ENCODE results near the gene NUP153. TPM values are rescaled to one million over a fixed set of nuclear protein-coding genes. Genes with fewer than 3 reads are reported as not detected.

Gene NUP153
- total and polyA plus RNA-seq, 2 donors (not counting 1 experiment from before 2014, with no cell fraction given), result 22.0 to 27.7 TPM

- H3K9me3 ChIP-seq (ENCODE audit: control insufficient read depth, insufficient read depth, low read depth, low read length), result no peaks in the 10 kb centered on the region
- H3K4me1 ChIP-seq (ENCODE audit: control insufficient read depth, extremely low read depth, insufficient read depth, low read length), result no peaks in the 10 kb centered on the region
- H3K79me2 ChIP-seq (ENCODE audit: control insufficient read depth, insufficient read depth, low read length), result peaks cover 6% of the 10 kb centered on the region
- H4K20me1 ChIP-seq (ENCODE audit: control insufficient read depth, extremely low read depth, insufficient read depth, low read length), result no peaks in the 10 kb centered on the region
- no peak overlapping the region for H3K4me3 ChIP-seq (replicated peaks in 1 of 4; ENCODE audit: control extremely low read depth in 1 of 4, insufficient read depth in 1 of 4, low read depth in 3 of 4, low read length in 4 of 4)
- TF ChIP-seq EZH2 (IDR thresholded peaks at IDR 0.05; ENCODE audit: low read length, missing control alignments) (no peak), CTCF (conservative IDR thresholded peaks at IDR 0.05 in 1 of 2, IDR thresholded peaks at IDR 0.05 in 1 of 2; ENCODE audit: low read depth in 1 of 2, low read length in 2 of 2) (no peak)
- no peak overlapping the region for H3K9ac ChIP-seq (ENCODE audit: insufficient read depth, low read length)
- peak in 1 of 2 donors; percentile 29 for DNase-seq (ENCODE audit: low read depth in 2 of 2)
- H3K36me3 ChIP-seq (ENCODE audit: control insufficient read depth, insufficient read depth, low read length), result no peaks in the 10 kb centered on the region
- no peak overlapping the region for H3K27ac ChIP-seq (ENCODE audit: insufficient read depth, low read length)
- H2AFZ ChIP-seq (ENCODE audit: low read length), result no peak overlapping the region
- no peak overlapping the region for H3K4me2 ChIP-seq (ENCODE audit: extremely low read depth, insufficient read depth, low read length)
- no peaks in the 10 kb centered on the region for H3K27me3 ChIP-seq (ENCODE audit: control insufficient read depth, insufficient read depth, low read length)
Measured at GRCh38 chr6:17656644-17657043, 50.1 kb downstream of the NUP153 start.

- Histone ChIP-seq H3K4me3 (replicated peaks in 1 of 4; ENCODE audit: control extremely low read depth in 1 of 4, insufficient read depth in 1 of 4, low read depth in 3 of 4, low read length in 4 of 4) (no peak overlapping the region), H3K9me3 (ENCODE audit: control insufficient read depth, insufficient read depth, low read depth, low read length) (no peaks in the 10 kb centered on the region), H2AFZ (ENCODE audit: low read length) (no peak overlapping the region), H3K27me3 (ENCODE audit: control insufficient read depth, insufficient read depth, low read length) (no peaks in the 10 kb centered on the region), H3K79me2 (ENCODE audit: control insufficient read depth, insufficient read depth, low read length) (peaks cover 6% of the 10 kb centered on the region), H3K27ac (ENCODE audit: insufficient read depth, low read length) (no peak overlapping the region), H3K36me3 (ENCODE audit: control insufficient read depth, insufficient read depth, low read length) (no peaks in the 10 kb centered on the region), H3K4me2 (ENCODE audit: extremely low read depth, insufficient read depth, low read length) (no peak overlapping the region), H3K4me1 (ENCODE audit: control insufficient read depth, extremely low read depth, insufficient read depth, low read length) (no peaks in the 10 kb centered on the region), H3K9ac (ENCODE audit: insufficient read depth, low read length) (no peak overlapping the region), H4K20me1 (ENCODE audit: control insufficient read depth, extremely low read depth, insufficient read depth, low read length) (no peaks in the 10 kb centered on the region)
- no peak for TF ChIP-seq CTCF (conservative IDR thresholded peaks at IDR 0.05 in 1 of 2, IDR thresholded peaks at IDR 0.05 in 1 of 2; ENCODE audit: low read depth in 1 of 2, low read length in 2 of 2)
- no peak for TF ChIP-seq EZH2 (IDR thresholded peaks at IDR 0.05; ENCODE audit: low read length, missing control alignments)
- DNase-seq (ENCODE audit: low read depth in 2 of 2), result peak in 1 of 2 donors; percentile 29
Measured at GRCh38 chr6:17656092-17656491, 50.6 kb downstream of the NUP153 start.

- H3K36me3 ChIP-seq (ENCODE audit: control insufficient read depth, insufficient read depth, low read length), result peaks cover 2% of the 10 kb centered on the region
- no peaks in the 10 kb centered on the region for H3K27me3 ChIP-seq (ENCODE audit: control insufficient read depth, insufficient read depth, low read length)
- no peak overlapping the region for H3K27ac ChIP-seq (ENCODE audit: insufficient read depth, low read length)
- H3K4me1 ChIP-seq (ENCODE audit: control insufficient read depth, extremely low read depth, insufficient read depth, low read length), result no peaks in the 10 kb centered on the region
- DNase-seq (ENCODE audit: low read depth in 2 of 2), result no peak
- no peaks in the 10 kb centered on the region for H4K20me1 ChIP-seq (ENCODE audit: control insufficient read depth, extremely low read depth, insufficient read depth, low read length)
- H2AFZ ChIP-seq (ENCODE audit: low read length), result no peak overlapping the region
- H3K4me3 ChIP-seq (replicated peaks in 1 of 4; ENCODE audit: control extremely low read depth in 1 of 4, insufficient read depth in 1 of 4, low read depth in 3 of 4, low read length in 4 of 4), result no peak overlapping the region
- no peak overlapping the region for H3K4me2 ChIP-seq (ENCODE audit: extremely low read depth, insufficient read depth, low read length)
- peaks cover 5% of the 10 kb centered on the region for H3K79me2 ChIP-seq (ENCODE audit: control insufficient read depth, insufficient read depth, low read length)
- H3K9ac ChIP-seq (ENCODE audit: insufficient read depth, low read length), result no peak overlapping the region
- no peak for TF ChIP-seq EZH2 (IDR thresholded peaks at IDR 0.05; ENCODE audit: low read length, missing control alignments)
- TF ChIP-seq CTCF (conservative IDR thresholded peaks at IDR 0.05 in 1 of 2, IDR thresholded peaks at IDR 0.05 in 1 of 2; ENCODE audit: low read depth in 1 of 2, low read length in 2 of 2), result no peak
- H3K9me3 ChIP-seq (ENCODE audit: control insufficient read depth, insufficient read depth, low read depth, low read length), result no peaks in the 10 kb centered on the region
Measured at GRCh38 chr6:17653198-17653882, 53.4 kb downstream of the NUP153 start.
